ENCODE data around the gene ITGAX.
"Not testable (repeated sequence)": the region's sequence is repeated elsewhere in the genome, so short reads cannot be mapped to it uniquely, and the experiment has no call there.

ITGAX gene

DNA sequence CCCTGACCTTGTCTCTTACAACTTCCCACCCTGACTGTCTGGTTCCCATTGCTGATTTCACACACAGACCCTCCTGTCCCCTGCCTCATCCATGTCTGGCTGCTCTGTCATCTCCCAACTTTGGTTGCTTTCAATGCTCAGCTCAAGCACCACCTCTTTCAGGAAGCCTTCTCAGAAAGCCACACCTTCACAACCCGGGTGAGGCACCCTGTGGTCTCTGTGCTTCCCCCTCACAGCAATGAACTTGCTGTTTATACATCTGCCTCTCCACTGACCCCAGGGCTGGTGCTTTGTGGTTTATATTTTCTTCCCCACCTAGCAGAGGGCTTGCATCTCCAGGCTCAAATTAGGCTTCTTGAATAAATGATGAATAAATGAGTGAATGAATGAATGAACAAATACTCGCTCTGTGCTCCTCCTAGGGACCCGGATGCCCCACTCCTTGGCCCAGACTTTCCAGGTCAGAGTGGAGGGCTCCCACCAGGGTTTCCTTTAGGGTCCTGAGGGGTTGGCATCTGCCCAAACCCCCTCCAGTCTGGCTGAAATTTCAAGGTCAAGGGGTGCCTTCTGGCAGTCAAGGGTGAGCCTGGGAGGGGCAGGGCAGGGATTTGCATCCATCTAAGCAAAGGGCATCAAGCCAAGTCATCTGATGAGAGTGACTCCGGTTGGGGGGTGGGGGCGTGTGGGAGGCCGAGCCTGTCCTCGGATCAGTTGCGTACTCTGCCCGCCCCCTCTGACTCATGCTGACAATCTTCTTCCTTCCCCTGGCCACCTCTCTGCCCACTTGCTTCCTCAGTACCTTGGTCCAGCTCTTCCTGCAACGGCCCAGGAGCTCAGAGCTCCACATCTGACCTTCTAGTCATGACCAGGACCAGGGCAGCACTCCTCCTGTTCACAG is at the start of gene ITGAX:
Gene ITGAX (plus strand): TSS at position 783 of the 898 bp plus-strand sequence. CDS start 79 bp downstream, at position 862.
- peak; percentile 72 for DNase-seq

DNA sequence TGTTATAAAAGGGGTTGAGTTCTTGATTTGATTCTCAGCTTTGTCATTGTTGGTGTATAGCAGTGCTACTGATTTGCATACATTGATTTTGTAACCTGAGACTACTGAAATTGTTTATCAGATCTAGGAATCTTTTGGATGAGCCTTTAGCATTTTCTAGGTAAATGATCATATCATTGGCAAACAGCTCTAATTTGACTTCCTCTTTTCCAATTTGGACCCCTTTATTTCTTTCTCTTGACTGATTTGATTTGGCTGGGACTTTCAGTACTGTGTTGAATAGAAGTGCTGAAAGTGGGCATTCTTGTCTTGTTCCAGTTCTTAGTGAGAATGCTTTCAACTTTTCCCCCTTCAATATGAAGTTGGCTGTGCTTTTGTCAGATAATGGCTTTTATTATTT is 49.8 kb upstream of the ITGAX start:
- no peak for DNase-seq

DNA sequence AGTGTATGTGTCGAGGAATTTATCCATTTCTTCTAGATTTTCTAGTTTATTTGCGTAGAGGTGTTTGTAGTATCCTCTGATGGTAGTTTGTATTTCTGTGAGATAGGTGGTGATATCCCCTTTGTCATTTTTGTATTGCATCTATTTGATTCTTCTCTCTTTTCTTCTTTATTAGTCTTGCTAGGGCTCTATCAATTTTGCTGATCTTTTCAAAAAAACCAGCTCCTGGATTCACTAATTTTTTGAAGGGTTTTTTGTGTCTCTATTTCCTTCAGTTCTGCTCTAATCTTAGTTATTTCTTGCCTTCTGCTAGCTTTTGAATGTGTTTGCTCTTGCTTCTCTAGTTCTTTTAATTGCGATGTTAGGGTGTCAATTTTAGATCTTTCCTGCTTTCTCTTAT is 46.6 kb upstream of the ITGAX start:
- DNase-seq: not testable (repeated sequence)

DNA sequence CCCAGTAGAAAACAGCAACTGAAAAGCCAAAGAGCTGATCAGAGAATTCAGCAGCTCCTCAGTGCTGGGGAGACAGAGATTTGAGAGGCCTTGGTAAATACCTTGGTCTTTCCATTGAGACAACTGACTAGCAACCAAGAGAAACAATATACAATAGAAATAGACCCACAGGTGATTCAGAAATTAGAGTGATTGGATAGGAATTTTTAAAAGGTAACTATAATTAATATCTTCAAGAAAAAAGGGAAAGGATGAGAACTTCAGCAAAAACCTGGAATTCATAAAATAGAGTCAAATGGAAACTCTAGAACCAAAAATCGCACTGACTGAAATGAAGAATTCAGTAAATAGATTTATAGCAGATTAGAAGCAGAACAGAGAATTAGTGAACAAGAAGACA is 32.5 kb upstream of the ITGAX start:
- no peak for DNase-seq

DNA sequence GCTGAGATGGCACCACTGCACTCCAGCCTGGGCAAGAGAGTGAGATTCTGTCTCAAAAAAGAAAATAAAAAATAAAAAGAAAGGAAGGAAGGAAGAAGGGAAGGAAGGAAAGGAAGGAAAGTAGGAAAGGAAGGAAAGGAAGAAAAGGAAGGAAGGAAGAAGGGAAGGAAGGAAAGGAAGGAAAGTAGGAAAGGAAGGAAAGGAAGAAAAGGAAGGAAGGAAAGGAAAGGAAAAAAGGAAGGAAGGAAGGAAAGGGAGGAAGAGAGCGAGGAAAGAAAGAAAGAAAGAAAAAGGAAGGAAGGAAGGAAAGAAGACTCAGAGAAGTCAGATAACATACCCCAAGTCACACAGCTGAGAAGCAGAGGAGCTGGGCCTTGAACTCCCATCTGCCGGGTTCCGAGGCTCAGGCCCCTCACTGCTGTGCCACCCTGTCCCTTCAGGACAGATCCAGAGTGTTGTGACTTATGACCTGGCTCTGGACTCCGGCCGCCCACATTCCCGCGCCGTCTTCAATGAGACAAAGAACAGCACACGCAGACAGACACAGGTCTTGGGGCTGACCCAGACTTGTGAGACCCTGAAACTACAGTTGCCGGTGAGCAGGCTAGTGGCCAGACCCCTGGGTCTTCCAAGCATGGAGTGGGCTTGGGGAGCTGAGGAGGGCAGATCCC is 30.9 kb upstream of the ITGAX start:
- no peak for DNase-seq

DNA sequence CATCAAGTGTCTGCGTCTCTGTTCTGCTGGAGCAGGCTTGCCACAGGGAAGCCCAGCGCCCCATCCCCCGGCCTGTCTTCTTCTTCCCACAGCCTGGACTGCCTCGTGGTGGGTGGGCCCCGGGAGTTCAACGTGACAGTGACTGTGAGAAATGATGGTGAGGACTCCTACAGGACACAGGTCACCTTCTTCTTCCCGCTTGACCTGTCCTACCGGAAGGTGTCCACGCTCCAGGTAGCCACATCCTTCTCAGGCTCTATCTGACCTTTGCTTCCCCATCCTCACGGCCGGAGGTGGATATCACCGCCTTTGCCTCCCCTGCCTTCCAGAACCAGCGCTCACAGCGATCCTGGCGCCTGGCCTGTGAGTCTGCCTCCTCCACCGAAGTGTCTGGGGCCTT is 29.8 kb upstream of the ITGAX start:
- no peak for DNase-seq

DNA sequence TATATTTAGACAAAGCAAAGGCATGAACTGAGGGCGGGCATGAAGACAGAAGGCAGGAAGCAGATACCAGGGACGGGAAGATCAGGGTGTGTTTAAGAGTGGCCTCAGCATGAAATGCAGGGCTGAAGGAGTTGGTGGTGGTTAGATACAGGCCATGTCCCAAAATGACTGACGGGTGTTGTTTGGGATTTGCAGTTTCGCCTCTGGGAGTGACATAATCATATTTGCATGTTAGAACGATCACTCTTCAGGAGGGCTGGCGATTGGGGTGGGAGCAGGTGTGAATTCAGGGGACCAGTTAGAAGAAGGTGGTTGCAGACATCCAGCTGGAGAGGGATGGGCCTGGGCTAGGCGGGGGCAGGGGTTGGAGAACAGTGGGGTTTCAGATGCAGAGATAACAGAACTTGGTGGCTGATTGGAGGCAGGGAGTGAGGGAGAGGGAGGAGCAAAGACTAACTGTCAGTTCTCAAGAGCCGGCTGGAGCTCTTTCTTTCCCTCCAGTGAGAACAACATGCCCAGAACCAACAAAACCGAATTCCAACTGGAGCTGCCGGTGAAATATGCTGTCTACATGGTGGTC is 27.2 kb upstream of the ITGAX start:
- no peak for DNase-seq

DNA sequence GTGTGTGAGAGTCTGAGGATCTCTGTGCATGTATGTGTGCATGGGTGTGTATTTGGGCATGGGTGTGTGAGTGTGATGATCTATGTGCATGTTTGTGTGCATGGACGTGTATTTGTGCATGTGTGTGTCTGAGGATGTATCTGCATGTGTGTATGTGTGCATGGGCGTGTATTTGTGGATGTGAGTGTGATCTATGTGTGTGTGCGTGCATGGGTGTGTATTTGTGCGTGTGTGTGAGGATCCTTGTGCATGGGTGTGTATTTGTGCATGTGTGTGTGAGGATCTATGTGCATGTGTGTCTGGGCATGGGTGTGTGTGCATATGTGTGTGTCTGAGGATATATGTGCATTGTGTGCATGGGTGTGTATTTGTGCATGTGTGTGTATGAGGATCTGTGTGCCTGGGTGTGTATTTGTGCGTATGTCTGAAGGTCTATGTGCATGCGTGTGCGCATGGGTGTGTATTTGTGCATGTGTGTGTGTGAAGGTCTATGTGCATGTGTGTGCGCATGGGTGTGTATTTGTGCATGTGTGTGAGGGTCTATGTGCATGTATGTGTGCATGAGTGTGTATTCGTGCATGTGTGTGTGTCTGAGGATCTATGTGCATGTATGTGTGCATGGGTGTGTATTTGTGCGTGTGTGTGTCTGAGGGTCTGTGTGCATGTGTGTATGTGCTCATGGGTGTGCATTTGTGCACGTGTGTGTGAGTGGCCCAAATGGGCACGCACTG is 26.5 kb upstream of the ITGAX start:
- no peak for DNase-seq

DNA sequence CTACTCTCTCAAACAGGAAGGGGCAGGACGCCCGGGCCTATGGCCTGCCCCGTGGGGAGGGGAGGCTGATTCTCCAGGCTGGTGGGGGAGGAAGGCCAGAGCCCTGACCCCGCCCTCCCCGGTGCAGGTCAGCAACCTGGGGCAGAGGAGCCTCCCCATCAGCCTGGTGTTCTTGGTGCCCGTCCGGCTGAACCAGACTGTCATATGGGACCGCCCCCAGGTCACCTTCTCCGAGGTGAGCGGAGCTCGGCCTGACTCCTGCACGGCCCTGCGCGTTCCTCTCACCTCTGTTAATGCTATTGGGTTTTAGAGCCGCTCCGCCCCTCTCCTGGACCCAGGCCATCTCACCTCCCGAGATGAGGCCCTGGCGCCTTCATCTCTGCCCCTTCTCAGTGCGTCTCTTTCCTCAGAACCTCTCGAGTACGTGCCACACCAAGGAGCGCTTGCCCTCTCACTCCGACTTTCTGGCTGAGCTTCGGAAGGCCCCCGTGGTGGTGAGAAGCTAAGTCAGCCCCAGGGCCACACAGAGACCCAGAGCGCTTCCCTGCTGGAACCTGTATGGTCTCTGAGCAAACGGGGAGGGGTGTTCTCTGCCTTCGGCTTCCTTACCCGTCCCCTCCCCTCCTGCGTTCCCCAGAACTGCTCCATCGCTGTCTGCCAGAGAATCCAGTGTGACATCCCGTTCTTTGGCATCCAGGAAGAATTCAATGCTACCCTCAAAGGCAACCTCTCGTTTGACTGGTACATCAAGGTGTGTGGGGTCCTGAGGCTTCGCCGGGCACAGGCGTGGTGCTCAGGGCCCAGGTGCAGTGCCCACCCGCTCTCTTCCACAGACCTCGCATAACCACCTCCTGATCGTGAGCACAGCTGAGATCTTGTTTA is 25.1 kb upstream of the ITGAX start:
- no peak for DNase-seq

DNA sequence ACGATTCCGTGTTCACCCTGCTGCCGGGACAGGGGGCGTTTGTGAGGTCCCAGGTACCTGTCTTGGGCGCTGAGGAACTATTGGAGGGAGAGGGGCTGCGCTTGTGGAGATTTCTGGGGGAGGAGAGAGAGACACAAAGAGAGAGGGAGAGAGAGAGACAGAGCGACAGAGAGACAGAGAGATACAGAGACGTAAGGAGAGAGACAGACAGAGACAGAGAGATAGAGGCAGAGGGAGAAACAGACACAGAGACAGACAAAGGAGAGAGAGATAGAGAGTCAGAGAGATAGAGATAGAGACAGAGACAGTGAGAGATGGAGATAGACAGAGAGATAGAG is 24.5 kb upstream of the ITGAX start:
- no peak for DNase-seq

DNA sequence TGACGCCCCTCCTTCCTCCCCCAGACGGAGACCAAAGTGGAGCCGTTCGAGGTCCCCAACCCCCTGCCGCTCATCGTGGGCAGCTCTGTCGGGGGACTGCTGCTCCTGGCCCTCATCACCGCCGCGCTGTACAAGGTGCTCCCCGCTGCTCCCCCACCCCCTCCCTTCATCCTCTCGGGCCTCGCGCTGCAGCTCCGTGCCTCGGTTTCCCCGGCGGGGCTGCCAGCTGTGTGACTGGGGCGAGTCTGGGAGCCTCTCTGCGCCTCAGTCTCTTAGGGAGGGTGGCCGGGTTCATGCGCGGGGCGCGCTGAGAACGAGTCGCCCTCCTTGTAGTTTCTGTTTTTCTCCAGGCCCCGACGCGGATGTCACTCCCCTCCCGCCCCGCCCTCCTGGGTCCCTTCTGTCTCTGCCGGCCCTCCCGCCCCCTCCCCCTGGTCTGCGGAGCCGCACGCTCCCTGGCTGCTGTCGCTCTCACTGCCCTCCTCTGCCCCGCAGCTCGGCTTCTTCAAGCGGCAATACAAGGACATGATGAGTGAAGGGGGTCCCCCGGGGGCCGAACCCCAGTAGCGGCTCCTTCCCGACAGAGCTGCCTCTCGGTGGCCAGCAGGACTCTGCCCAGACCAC is 23.7 kb upstream of the ITGAX start:
- DNase-seq: no peak

DNA sequence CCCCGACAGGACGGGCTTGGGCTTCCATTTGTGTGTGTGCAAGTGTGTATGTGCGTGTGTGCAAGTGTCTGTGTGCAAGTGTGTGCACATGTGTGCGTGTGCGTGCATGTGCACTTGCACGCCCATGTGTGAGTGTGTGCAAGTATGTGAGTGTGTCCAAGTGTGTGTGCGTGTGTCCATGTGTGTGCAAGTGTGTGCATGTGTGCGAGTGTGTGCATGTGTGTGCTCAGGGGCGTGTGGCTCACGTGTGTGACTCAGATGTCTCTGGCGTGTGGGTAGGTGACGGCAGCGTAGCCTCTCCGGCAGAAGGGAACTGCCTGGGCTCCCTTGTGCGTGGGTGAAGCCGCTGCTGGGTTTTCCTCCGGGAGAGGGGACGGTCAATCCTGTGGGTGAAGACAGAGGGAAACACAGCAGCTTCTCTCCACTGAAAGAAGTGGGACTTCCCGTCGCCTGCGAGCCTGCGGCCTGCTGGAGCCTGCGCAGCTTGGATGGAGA is 23.1 kb upstream of the ITGAX start:
- DNase-seq: no peak

DNA sequence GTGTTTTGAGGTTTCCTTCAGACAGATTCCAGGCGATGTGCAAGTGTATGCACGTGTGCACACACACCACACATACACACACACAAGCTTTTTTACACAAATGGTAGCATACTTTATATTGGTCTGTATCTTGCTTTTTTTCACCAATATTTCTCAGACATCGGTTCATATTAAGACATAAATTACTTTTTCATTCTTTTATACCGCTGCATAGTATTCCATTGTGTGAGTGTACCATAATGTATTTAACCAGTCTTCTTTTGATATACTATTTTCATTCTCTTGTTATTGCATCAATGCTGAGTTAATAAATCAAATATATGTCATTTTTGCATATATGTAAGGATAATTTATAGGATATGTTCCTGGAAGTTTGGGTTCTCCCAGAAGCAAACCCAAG is 22.4 kb upstream of the ITGAX start:
- DNase-seq: no peak

DNA sequence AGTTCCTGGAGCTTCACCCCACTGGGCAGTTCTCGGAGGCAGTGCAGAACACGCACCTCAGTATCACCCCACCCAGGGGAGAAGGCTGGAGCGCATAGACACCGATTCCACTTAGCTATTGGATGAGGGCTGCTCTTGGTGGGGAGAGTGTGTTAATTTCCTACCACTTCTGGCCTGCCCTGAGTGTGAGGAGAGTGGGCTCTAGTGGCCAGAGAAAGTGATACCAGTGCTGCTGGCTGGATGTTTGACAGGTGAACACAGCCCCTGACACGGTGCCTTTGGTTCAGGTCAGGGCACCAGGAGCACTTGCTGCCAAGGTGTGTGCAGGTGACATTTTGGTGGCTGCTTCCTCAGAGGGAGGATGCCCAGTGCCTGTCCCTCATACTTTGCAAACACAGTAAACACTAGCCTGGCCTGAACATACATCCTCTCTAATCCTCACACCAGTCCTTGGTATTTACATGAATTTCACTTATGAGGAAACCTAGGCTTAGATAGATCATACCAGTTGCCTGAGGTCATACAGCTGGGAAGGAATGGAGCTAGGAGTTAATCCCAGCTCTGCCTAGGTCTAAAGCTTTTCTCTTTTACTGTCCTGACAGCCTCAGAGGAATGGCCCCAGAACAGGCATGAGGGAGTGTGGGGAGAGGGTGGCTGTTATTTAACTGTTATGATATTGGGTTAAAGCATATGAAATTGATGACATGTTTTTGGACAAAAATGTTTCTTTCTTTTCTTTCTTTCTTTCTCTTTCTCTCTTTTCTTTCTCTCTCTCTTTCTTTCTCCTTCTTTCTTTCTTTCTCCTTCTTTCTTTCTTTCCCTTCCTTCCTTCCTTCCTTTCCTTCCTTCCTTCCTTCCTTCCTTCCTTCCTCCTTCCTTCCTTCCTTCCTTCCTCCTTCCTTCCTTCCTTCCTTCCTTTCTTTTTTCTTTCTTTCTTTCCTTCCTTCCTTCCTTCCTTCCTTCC is 21.0 kb upstream of the ITGAX start:
- DNase-seq: peak; percentile 15

DNA sequence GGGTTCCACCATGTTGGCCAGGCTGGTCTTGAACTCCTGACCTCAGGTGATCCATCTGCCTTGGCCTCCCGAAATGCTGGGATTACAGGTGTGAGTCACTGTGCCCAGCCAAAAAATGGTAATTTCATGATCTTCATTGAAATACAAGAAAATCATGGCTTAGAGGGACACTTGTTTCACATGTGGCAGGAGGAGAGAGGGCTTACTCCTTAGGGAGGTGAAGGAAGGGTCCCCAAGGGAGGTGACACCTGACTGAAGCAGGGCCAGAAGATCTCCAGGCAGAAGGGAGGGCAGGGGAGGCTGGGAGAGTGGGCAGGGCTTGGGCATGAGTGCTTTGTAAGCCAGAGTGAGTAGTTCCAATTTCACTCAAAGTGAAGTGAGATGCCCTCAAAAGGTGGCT is 20.0 kb upstream of the ITGAX start:
- no peak for DNase-seq

DNA sequence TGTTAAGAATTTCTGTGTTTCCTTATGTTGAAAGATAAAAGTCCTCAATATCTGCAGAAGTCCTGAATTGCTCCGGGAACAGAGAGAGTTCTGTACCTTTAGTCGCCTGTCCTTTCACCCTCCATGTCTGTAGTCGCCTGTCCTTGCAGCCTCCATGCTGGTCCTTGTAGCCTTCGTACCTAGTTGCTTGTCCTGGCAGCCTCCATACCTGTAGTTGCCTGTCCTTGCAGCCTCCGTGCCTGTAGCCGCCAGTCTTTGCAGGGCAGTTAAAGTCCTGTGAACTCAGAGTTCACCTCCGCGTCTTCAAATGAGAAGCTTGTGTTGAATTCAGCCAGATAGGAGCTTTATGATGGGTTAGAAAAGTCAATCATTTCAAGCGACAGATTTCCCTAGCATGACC is 19.5 kb upstream of the ITGAX start:
- DNase-seq: no peak

DNA sequence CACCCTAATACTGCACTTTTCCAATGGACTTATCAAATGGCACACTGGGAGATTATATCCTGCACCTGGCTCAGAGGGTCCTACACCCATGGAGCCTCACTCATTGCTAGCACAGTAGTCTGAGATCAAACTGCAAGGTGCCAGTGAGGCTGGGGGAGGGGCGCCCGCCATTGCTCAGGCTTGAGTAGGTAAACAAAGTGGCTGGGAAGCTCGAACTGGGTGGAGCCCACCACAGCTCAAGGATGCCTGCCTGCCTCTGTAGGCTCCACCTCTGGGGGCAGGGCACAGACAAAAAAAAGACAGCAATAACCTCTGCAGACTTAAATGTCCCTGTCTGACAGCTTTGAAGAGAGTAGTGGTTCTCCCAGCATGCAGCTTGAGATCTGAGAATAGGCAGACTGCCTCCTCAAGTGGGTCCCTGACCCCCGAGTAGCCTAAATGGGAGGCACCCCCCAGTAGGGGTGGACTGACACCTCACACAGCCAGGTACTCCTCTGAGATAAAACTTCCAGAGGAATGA is 16.8 kb upstream of the ITGAX start:
- DNase-seq: not testable (repeated sequence)

DNA sequence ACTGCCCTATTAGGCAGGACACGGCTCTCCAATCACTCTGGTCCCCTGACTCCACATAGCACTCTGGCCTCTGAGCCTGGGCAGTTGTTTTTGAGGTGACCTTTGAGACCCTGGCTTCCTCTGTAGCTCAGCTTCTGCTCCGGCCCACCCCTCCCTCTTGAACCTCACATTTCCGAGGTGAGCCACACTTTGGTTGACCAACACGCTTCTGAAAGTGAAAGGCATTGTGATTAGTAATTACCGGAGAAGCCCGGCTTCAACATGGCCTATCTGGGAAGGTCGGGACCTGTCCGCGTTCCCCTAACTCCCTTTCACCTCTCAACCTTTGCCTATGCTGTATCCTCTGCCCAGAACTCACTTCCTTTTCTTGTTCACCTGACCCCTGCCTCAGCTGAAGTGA is 10.3 kb upstream of the ITGAX start:
- DNase-seq: no peak

DNA sequence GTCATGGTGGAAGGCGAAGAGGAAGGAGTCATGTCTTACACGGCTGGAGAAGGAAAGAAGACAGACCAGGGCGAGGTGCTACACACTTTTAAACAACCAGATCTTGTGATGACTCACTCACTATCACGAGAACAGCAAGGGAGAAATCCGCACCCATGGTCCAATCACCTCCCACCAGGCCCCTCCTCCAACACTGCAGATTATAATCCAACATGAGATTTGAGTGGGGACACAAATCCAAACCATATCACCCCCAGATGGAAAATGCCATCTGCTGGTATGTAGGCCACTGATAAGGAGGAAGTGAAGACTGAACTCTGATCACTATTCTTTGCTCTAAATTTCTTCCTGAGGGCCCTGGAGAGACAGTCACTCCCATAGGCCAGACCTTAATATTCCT is 7.5 kb upstream of the ITGAX start:
- DNase-seq: no peak

DNA sequence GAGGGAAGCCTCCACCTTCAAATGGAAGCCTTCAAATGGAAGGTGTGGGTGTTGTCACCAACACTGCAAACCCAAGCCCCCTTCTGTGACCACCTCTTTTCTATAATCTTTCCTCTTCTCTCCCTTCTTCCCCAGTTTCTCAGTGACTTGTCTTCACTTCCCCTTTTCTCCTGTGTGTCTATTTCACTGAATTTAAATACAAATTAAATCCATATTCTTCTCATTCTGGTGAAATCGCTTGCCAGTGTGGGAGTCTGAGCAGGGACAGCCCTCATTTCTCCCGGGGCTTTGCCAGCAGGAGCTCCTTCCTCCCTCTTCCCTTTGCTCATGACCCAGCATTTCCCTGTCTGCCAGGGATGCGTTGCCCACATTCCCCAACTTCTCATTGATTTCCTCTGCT is 6.4 kb upstream of the ITGAX start:
- no peak for DNase-seq
